GM12872 (cell line): ENCODE measurements around the gene PLEKHA6.

Source experiments
- CTCF ChIP-seq: IDR thresholded peaks from 3 replicates; pipeline ENCODE4 v1.5.1; 2011; ENCODE audit warnings: low read depth, mild to moderate bottlenecking, low read length, moderate library complexity; ENCODE audit not compliant: insufficient read depth

PLEKHA6 gene

DNA sequence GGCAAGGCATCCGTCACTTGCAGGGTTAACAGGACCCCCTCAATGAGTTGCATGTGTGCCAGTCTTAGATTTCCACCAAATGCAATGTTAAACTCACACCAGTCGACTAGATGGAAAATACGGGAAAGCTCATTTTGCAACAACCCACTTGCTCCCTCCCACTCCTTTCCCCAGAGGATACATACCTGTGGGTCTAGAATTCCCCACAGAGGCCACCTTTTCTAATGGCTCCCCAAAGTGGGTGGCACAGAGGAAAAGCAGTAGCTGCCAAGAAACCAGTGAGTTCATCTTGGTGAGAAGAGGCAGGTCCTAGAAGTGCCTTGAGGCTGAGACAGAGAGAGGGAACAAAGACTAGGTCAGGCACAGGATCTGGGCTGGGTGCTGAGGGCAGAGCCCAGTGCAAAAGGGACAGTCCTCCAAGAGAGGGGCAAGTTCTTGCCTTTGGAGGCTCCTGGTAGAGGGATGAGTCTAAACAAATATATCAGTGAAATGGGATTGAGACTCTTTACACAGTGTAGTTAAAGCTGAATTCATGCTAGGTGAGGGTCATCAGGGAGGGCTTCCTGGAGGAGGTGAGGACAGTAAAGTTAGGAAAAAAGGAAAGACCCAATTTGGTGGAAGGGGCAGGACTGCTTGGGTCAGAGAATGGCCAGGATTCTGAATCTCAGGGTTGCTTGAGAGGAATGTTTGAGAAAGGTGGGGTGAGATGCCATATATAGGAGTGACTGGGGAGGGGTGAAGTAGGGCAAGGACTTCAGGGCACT lies 167.0 kb downstream of the PLEKHA6 start:
- TF ChIP-seq CTCF = no peak

GRCh38 chr1:204192046-204192445 lies 167.7 kb downstream of the PLEKHA6 start:
- TF ChIP-seq CTCF = no peak

- no peak for TF ChIP-seq CTCF
Observed at GRCh38 chr1:204191456-204191855, 168.3 kb downstream of the PLEKHA6 start.

DNA sequence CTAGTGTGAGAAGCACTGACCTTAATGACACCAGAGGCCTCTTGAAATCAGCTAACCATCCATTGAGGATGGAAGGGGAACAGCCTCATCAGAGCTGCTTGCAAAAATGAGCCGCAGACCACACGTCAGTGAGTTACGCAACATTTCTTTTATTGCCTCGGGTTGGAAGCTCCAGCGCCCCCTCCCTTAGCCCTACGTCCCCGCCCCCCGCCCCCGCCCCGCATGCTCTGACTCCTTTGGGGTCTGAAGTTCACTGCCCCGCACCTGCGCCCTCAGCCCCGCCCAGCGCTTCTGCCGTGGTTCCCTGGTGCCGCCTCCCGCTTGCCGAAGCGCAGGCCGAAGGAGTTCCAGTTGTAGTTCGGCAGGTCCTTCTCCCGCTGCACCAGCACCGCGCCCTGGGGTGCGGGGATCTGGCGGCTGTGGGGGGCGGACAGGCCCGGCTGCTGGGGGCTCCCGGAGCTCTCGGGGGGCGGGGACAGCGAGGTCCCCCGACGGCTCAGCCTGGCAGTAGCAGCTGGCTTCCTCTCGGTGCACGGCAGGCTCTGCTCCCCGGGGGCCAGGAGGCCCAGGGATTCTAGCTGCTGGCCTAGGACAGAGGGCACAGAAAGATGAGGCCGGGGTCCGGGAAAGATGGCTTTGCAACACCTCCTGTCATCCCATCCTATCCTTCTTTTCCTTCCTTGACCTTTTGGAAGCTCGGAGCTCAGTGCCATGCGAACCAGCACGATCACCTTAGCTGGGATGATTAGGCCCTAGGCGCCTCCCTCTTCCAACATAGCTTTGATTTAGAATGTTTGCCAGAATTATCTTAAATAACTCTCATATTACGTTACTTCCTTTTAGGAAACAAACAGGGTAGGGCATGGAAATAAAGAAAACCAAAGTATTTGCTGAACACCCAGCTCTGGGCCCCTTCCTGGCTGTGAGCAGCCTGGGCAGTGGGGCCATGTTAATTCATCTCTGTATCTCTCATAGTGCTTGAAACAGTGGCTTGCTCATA lies 169.2 kb downstream of the PLEKHA6 start:
- TF ChIP-seq CTCF = no peak

DNA sequence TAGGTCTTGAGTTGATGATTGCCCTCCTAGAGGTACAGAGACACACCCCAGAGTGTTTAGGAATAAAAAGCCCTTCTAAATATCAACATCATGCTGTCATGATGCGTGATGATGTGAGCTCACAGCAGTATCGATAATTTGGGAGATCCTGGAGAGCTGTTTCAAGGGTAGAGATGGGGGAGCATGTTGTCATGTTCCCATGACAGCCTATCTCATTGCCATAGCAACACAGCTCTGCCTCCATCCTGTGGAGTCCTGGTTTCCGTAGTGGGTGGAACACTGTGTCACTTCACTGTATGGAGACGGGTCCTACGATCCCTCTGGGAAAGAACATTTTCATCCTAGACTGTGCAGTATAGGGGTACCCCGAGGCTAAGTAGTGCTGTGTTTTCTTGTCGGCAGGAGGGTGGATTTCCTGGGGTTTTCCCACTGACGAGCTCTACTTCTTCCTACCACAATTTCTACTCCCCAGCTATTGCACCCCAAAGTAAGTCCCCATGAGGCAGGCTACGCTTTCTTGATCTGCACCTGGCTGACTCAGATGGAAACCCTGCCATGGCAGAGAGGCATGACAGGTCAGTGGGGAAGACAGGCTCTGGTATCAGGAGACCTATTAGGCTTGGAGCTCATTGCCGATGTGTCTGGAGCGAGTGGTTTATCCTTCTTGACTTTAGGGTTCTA lies 170.6 kb downstream of the PLEKHA6 start:
- TF ChIP-seq CTCF = no peak

GRCh38 chr1:204186597-204186996 lies 173.1 kb downstream of the PLEKHA6 start:
- no peak for TF ChIP-seq CTCF

- no peak for TF ChIP-seq CTCF
Observed at GRCh38 chr1:204181116-204181515, 178.6 kb downstream of the PLEKHA6 start.
